ENCODE data around the gene TSHZ1.

Gene TSHZ1

DNA sequence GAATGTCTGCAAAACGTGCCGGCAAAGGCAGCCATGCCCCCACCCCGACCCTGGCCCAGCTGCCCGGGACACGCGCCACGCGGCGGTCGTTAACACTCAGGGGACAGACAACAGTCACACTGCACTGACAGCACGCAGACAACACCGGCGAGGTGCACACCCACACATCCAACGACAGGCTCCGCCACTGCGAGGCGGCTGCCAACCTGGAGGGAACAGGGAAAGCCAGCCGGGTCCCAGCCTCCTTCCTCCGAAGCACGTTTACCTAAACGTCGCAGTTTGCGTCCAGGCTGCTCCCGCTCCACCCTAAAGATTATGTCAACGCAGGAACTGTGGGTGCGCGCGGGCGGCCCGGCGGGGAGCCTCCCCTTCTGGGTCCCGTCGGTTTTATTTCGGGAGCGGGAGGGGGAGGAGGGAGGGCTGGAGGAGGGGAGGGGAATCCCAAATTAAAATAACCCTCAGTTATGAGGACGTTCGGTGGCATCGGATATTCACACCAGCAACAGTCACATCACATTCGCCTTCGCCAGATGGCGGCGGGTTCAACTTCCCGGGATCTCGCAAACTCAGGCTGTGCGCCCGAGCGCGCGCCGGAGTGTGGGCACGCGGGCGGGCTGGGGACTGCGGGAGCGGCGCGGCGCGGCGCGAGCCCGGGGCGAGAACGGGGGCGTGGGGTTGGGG, 2.3 kb upstream of the TSHZ1 start:
- peak; percentile 55 for DNase-seq (ENCODE audit: low spot score)

DNA sequence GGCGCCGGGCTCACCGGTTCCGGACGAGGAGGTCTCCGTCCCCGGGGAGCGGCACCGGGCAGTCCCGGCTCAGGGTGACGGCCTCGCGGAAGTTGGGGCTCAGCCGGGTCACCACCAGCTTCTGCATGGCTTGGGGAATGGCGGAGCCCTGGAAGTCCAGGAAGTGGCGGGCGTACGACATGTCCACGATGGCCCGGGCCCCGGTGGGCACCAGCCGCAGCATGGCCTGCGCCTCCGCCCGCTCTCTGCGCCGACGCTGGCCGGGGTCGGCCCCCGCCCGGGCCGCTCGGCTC, 1.8 kb upstream of the TSHZ1 start:
- DNase-seq (ENCODE audit: low spot score) = no peak

DNA sequence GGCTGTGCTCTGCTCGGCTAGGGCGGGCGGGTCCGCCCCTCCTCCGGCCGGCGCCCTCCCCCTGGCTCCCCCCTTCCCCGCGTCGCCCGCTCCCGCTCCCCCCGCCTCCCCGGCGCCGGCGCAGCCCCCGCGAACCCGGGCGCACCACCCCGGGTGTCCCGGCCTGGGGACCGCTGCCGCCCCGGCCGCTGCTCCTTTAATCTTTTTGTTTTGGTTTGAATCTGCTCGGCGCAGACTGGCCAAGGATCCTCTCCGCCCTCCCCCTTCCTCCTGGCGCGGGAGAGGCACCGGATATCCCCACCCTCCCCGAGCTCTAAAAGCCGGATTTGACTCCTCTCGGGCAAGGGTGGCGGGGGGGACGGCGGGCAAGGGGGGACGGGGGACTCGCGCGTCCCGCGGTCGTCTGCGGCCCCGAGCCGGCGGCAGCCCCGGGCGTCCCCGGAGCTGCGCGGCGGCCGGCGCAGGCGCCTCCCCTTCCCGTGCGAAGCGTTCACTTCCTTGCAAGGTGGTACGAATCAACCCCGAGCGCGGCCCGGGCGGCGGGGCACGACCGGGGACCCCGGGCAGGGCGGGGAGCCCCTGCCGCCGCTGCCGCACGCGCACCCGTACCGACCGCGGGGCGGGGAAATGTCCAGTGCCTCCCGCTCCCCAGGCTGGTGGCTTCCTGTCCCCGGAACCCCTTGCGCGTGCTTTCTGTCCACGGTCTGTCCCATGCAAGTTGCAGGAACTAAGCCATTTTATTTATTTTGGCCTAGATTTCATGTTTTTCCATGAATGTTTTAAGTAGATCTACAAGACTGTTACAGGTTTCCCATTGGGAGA, 1.3 kb upstream of the TSHZ1 start, which contains the start of gene PTGR3:
Gene PTGR3 (minus strand): TSS at position 11 of the 822 bp plus-strand sequence. CDS start 81 bp downstream, outside the sequence.
- peak; percentile 87 for DNase-seq (ENCODE audit: low spot score)

DNA sequence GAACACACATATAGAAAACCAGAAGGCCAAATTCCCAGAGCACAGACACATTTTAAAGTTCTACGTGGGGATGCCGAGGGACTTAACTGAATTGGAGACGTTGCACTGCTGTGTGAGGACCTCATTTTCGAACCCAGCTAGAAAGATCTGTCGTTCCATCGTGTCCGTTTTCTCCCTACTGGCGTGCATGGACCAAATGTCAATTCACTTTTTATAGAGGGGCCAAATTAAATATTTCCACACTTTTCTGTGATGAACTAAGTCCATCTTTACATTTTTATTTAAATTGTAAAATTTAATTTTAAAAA, 692 bp upstream of the TSHZ1 start:
- no peak for DNase-seq (ENCODE audit: low spot score)

DNA sequence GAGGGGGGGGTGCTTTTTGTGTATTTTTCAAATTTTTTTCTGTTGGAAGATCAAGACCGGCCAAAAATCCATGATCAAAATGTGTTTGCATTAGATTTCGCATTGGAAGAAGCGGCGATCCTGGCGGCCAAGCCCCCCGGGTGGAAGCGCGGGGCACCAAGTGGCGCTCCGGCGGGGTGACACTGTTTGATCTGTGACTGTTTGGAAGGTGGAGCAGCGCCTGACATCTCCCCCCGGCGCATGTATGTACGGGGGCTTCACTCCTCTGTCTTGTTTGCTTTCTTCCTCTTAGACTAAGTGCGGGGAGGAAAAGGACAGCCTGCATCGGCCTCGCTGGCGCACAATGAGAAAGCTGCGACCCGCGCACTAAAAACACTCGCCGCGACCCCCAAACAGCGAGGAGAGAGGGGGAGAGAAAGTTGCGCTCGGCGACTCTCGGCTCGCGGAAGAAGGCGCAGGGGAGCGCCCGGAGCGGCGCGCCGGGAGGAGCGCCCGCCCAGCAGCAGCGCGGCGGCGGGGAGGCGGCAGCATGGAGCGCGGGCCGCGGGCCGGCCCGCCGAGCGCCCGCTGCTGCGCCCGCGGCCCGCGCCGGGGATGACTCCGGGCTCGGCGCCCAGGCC, 515 bp downstream of the TSHZ1 start:
- DNase-seq (ENCODE audit: low spot score) = peak; percentile 34

DNA sequence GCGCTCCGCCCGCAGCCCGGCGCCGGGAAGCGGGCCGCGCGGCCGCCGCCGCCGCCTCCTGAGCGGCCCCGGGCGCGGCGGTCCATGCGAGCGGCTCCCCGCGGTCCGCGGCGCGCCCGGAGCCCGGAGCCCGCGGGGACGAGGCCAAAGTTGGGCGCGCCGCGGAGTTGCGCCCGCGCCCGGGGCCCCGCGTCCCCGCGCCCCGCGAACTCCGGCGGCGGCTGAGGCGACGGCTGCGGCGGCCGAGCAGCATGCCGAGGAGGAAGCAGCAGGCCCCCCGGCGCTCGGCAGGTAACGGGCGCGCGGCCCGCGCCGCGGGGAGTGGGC, 992 bp downstream of the TSHZ1 start:
- no peak for DNase-seq (ENCODE audit: low spot score)

DNA sequence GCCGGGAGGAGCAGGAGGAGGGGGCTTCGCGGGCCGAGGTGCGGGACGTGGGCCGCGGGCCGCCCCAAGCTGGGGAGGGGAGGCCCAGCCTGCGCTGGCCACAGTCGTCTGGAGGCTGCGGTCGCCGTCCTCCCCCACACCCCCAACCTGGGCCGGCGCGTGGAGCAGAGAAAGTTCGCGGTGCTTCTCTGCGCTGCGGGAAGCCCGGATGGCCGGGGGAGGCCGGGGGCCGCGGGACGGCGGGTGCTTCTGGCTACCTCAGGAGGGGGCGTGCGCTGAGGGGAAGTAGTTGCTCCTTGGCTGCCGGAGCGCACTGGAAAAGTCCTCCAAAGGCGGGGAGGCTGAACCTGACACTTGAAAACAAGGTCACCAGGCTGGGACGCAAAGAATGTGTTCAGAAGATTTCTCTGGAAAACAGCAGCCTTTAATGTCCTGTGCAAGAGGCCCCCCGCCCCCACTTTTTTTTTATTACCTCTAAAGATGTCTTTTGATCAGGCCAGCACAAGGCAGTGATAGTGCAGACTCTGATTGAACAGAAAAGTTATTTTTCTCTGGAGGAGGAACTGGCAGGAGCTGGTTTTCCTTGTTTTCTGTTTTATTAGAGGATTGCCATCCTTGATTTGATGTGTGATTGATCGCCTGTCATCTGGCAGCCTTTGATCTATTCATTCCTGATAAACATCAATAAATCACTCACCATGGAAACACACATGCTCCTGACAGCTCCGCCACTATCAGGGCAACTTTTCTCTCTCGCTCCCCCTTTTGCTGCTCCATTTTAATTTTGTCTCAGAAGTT, 1.6 kb downstream of the TSHZ1 start:
- DNase-seq (ENCODE audit: low spot score) = peak; percentile 38

DNA sequence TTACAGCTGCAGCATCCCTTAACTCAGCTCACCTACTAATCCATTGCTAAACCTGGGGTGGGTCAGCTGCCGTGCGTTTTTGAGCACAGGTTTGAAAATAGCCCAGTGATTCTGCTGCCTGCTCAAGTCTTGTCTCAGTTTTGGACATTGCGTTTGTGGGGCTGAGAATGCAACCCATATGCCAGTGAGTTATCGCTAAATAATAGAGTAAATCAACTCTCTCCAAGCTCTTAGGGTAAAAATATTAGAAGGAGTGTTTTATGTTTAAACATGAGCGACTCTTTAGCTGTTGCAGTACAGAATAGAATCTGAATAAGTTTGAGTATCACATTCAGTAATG, 2.1 kb downstream of the TSHZ1 start:
- no peak for DNase-seq (ENCODE audit: low spot score)

DNA sequence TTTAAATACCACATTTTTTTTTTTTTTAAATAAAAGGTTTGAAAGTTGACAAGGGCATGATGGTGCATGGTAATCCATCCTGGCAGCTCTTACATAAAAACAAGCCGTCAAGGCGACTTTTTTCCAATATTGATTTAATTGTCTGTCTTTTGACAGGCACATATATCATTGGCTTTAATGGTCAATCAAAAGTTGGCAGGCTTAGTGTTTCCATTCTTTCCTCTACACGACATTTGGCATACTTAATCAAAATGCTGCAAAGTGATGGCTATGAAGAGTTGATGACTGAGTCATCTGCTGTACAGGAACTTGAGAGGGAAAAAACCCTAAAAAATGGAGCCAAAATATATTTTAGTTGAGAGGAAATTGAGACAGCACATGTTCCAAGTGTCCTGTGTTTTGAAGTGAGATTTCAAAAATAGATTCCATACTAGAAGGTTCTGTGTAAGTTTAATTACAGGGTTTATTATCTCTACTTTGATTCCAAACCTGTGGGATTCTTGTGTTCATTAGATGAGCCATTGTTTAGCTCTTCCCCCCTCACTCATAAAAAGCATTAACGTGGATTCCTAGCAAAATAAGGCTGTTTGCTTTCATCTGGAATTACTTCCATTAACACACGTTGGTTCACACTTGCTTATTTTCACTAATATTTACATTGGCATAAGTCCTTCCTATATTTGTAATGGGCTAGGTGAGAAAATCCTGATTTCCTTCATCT, 3.2 kb downstream of the TSHZ1 start:
- DNase-seq (ENCODE audit: low spot score) = no peak

DNA sequence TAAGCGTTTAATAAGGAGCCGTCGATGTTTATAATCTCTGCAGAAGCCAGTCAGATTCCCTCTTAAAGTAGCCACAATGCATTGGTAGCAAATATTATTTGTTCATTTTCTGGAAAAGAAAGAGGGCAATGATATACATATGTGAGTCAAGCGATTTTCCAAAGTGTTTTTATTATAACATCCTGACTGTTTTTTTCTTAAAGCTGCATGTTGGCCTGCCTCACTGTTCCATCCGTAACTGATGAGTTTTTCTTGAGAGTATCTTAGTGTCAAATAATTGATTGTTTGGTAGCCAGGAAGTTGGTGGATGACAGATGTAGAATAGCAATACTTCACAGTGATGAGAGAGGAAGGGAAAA, 3.7 kb downstream of the TSHZ1 start:
- DNase-seq (ENCODE audit: low spot score) = no peak

DNA sequence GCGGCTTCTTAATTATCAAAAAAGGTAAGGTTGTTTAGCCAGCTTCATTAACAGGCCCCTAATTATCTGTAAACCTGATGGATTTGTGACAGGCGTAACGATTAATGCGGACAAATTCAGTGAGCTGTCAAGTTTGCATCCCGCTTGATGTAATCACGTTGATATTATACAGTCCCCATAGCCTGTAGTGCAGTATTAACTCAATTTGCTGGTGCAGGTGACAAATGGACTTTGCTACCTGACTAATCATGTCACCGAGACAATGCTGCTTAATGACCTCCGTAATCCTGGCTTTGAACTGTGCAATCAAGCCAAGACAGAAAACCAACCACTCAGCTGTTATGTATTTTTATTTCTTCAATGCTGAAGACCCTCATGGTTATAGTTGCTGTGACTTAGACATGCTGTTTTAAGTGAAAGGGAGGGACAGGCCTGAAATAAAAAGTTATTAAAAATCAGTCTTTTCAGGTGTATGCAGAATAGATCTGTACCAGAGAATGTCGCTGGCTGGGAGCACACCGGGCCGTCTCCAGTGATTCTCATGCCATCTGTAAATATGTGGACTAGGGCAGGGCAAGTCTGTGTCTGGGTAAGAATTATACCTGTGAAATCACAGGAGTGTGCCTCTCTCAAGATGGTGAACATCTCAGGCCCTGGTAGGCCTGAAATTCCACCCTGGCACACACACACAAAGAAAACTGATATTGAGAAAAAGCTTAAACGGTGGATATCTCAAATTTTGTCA, 4.3 kb downstream of the TSHZ1 start:
- DNase-seq (ENCODE audit: low spot score) = no peak

DNA sequence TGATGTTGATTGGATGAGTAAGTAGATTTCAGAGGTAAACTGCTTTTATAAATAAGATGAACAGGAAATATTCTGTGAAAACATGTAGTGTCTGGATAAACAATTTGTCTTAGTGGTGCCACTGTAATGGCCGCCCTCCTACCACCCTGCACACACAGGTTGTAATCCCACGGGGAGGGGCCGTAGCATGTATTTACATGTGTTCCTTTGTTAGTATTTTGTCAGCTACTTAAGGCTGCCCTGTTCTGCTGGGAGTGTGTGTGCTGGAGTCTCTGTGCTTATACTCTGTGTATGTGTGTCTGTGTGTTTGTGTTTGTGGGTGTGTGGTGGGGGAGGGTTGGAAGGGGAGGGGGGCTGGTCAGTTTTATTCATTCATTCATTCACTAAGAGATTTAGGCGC, 5.1 kb downstream of the TSHZ1 start:
- no peak for DNase-seq (ENCODE audit: low spot score)

DNA sequence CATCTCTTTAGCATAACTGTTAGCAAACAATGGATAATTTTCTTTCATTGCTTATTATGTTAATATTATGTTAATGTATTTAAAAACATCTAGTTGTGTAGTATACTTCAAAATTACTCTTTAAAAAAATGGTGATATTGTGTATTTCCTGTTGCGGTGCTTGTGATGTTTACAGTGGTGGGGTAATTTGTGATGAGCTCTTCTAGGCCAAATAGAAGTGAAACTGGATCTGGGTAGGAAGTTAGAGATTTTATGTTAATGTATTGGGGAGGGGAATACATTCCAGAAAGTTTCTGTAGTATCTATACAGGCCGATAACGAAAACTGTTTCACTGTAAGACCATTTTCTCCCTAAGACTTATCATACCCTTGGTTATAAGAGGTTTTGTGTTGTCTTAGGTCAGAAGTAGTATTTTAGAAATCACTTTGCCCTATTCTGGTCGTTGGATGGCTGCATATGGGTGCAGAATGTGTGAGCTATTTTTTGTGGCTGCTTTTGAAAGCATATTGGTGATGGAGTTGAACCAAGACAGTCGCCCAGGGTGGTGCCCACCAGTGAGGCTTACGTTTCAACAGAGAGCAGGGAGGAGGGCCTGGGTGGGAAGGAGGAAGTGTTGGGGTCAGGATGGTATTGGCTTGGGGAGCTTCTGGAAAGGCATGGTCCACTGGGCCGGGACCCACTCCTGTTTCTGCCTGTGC, 5.8 kb downstream of the TSHZ1 start:
- no peak for DNase-seq (ENCODE audit: low spot score)

DNA sequence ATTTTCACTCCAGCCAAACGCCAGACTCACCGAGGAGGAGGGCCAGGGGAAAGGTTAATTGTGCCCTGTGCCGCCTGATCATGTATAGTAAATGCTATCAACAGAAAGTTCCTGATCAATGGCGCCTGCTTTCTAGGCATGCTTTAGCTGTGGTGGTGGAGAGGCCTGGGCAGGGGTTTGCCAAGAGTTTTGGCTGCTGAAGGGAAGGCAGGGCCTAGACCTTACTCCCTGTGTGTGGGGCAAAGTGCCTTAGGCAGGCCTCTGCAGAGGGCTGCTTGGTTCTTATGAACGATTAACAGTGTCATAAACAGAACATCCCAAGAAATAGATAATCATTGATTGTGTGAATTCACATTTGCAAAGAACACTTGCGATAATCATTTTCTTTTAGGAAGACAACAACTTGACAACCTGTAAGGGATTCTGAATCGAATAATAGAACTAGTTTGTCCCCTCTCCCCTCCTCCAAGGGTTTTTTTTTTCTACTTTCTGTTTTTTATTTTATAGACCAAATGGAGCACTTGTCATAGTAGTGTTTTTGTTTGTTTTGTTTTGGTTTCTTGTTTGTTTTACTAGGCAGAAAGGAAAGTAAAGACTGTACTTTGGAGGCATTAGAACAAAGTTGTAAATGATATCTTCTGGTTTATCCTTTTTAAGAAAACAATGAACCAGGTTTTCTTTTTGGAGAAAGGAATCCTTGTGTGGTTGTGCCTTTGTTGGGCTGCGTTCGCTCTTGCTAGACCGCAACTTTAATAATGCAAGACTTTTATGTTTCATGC, 6.5 kb downstream of the TSHZ1 start:
- DNase-seq (ENCODE audit: low spot score) = no peak

DNA sequence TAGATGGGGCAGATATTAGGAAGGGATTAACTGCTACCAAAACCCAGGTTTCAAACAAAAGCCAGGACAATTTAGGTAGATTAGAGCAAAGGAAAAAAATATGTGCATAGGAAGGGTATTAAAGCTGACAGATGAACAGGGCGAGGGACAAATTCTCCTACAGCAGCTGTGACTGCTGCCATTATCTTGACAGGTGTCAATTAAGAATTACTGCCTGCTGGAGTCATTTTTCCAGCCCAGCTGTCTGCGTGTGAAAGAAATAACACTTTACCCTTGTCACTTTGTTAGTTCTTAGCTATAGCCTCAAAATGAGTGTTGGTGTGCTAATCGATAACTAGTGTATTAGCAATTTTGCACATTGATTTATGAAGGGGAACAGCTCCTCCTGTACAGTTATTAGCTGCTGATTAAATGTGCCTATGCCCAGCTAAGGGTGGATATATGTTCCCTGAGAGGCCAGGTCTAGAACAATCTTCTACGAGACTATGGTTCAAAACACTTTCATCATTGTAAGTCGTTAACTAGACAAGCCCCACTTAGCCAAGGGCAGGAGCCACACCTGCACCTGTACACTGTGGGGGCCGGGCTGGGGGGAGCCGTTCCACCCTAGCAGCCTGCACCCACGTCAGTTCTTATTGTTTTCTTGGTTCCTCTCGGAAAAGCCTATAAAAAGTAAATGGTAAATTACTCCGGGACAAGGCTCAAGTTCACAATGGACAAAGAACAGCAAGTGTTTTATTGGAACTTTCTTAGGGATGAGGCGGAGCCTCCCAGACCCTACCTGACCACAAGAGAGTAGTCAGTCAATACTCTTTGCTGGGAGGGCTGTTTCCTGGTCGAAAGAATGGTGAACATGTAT, 7.7 kb downstream of the TSHZ1 start:
- DNase-seq (ENCODE audit: low spot score) = no peak

DNA sequence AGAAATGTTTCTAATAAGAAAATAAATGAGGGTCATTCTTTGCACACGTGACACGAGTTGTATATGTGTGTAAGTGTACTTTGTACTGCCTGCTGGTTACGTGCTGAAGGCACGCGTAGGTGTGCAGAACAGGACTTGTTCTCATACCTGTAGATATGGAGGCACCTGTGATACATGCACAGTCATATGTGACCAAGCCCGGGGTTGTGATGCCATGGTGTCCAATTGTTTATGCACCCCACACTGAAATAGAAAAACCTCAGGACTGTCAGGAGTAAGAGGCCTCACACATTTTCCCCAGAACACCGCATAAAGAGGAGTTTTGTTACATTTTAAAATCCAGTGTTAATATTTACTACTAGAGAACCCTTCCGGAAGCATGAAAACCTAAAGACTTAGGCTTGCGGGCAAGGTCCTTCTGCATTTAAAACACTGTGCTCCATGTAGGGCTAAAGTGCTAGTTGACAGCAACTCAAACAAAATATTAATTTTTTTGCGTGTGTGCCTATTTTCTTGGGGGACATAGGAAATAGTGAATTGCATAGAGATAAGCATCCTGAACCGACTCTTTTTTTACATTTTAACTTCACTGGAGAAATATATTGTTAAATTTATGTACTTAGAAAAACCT, 9.3 kb downstream of the TSHZ1 start:
- no peak for DNase-seq (ENCODE audit: low spot score)

DNA sequence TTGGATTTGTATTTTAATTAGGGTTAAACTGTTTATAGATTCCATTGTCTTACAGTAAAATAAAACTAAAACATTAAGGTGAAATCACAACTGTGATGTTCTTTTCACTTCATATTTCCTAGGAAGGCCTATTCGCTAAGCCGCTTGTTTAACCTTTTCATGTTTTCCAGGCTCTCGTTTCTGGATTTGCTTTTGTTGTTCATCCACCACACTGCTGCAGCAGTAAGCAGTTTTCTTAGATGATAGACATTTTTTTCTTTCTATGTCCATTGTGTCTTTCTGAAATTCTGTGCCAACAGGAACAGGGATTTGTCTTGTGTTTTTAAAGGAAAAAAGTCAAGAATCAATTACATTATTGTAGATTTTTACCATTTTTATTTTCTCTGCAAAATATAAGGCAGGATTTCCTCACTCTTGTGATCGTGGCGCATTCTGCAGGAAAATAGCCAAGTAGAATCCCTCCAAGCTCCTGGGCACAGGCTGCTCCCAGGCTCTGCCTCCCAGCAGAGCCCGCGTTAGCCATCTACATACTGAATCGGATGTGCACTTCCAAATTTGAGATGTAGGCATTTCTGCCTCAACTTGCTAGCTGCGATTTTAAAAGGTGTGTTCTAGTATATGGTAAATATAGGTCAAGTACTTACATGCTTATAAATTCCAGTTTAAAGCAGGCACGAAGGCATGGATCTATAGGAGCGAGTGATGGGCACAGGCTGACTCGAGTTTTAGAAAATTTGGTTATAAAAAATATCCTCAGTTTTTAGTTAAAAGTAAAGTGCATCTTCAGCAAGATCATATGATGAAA, 10.2 kb downstream of the TSHZ1 start:
- DNase-seq (ENCODE audit: low spot score) = no peak

DNA sequence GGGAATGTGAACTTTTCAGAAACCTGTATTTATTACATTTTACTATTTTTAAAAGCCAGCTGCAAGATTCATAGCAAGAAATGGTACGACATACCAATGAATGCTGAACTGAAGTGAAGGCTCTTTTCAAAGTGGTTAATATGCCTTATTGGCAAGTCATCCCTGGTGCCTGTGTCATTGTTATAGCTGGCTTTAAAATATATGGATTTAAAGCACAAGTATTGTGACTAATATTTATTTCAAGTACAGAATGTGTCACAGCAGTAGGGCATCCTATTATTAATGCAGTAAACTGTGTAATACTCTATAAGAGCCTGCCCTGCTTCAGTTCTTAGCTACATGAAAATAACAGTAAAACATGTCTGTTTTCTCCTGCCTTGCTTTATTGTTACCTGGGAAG, 10.8 kb downstream of the TSHZ1 start:
- no peak for DNase-seq (ENCODE audit: low spot score)
